Measurements from ENCODE around the gene SCAI. TPM values are rescaled to one million over a fixed set of nuclear protein-coding genes. Genes with fewer than 3 reads are reported as not detected.
A peak's percentile ranks its signal among the peaks of the same experiment; 100 is the strongest.
"Not testable (repeated sequence)": the region's sequence is repeated elsewhere in the genome, so short reads cannot be mapped to it uniquely, and the experiment has no call there.

The SCAI gene
- total and polyA plus RNA-seq, 4 donors: 0.50 to 13.9 (median 5.5) TPM

- WGBS, 2 donors: 97 to 98% methylated on average over 1 of the region's 1 CpG
- H3K9me3 ChIP-seq (ENCODE audit: control insufficient read depth, low read length): no peaks in the 10 kb centered on the region
- no peak for DNase-seq
- H3K36me3 ChIP-seq (ENCODE audit: control insufficient read depth in 1 of 2, insufficient read depth in 2 of 2, low read length in 1 of 2): no peaks in the 10 kb centered on the region
- H3K4me1 ChIP-seq (ENCODE audit: control insufficient read depth in 1 of 2, insufficient read depth in 2 of 2, low read length in 2 of 2): peaks cover 0 to 2% of the 10 kb centered on the region in 2 donors
- no peak overlapping the region for H3K27ac ChIP-seq (ENCODE audit: low read depth in 1 of 2, low read length in 2 of 2)
- H3K4me3 ChIP-seq (ENCODE audit: low read length in 2 of 2): no peak overlapping the region
- no peak for ATAC-seq (ENCODE audit: low FRiP score)
- no peaks in the 10 kb centered on the region for H3K27me3 ChIP-seq (ENCODE audit: control insufficient read depth in 1 of 2, insufficient read depth in 2 of 2, low read length in 1 of 2)
- intact Hi-C loops (cut with DNase I): no loop called here
Measured at GRCh38 chr9:125103021-125103420, 40.3 kb downstream of the SCAI start.

- intact Hi-C loops (cut with DNase I): no loop called here
Measured at GRCh38 chr9:125100822-125101221, 42.5 kb downstream of the SCAI start.

GRCh38 chr9:125099816-125100215, 43.5 kb downstream of the SCAI start:
- Histone ChIP-seq H3K27ac (ENCODE audit: low read depth in 1 of 2, low read length in 2 of 2) (no peak overlapping the region), H3K36me3 (ENCODE audit: control insufficient read depth in 1 of 2, insufficient read depth in 2 of 2, low read length in 1 of 2) (no peaks in the 10 kb centered on the region), H3K4me3 (ENCODE audit: low read length in 2 of 2) (no peak overlapping the region), H3K9me3 (ENCODE audit: control insufficient read depth, low read length) (no peaks in the 10 kb centered on the region), H3K4me1 (ENCODE audit: control insufficient read depth in 1 of 2, insufficient read depth in 2 of 2, low read length in 2 of 2) (peaks cover 0 to 2% of the 10 kb centered on the region in 2 donors), H3K27me3 (ENCODE audit: control insufficient read depth in 1 of 2, insufficient read depth in 2 of 2, low read length in 1 of 2) (no peaks in the 10 kb centered on the region)
- no peak for DNase-seq
- ATAC-seq (ENCODE audit: low FRiP score): no peak
- 88 to 89% methylated on average over 3 of the region's 3 CpGs for WGBS, 2 donors
- intact Hi-C loops (cut with DNase I): no loop called here

More at GRCh38 chr9:125100822-125101221, 42.5 kb downstream of the SCAI start:
- H3K36me3 ChIP-seq (ENCODE audit: control insufficient read depth in 1 of 2, insufficient read depth in 2 of 2, low read length in 1 of 2): no peaks in the 10 kb centered on the region
- H3K27ac ChIP-seq (ENCODE audit: low read depth in 1 of 2, low read length in 2 of 2): no peak overlapping the region
- no peaks in the 10 kb centered on the region for H3K27me3 ChIP-seq (ENCODE audit: control insufficient read depth in 1 of 2, insufficient read depth in 2 of 2, low read length in 1 of 2)
- H3K4me3 ChIP-seq (ENCODE audit: low read length in 2 of 2): no peak overlapping the region
- 72 to 81% methylated on average over 4 of the region's 4 CpGs for WGBS, 2 donors
- ATAC-seq (ENCODE audit: low FRiP score): no peak
- DNase-seq: no peak
- H3K4me1 ChIP-seq (ENCODE audit: control insufficient read depth in 1 of 2, insufficient read depth in 2 of 2, low read length in 2 of 2): no peaks in the 10 kb centered on the region
- no peaks in the 10 kb centered on the region for H3K9me3 ChIP-seq (ENCODE audit: control insufficient read depth, low read length)

GRCh38 chr9:125095821-125096443, 47.4 kb downstream of the SCAI start:
- H3K27ac ChIP-seq (ENCODE audit: low read depth in 1 of 2, low read length in 2 of 2): no peak overlapping the region

GRCh38 chr9:125091121-125091520, 52.2 kb downstream of the SCAI start:
- no peaks in the 10 kb centered on the region for H3K36me3 ChIP-seq (ENCODE audit: control insufficient read depth in 1 of 2, insufficient read depth in 2 of 2, low read length in 1 of 2)
- DNase-seq: no peak
- intact Hi-C loops (cut with DNase I): no loop called here
- 8 to 20% methylated on average over 3 of the region's 3 CpGs for WGBS, 2 donors
- no peak overlapping the region for H3K27ac ChIP-seq (ENCODE audit: low read depth in 1 of 2, low read length in 2 of 2)
- no peaks in the 10 kb centered on the region for H3K9me3 ChIP-seq (ENCODE audit: control insufficient read depth, low read length)
- no peak for ATAC-seq (ENCODE audit: low FRiP score)
- no peaks in the 10 kb centered on the region for H3K27me3 ChIP-seq (ENCODE audit: control insufficient read depth in 1 of 2, insufficient read depth in 2 of 2, low read length in 1 of 2)
- peaks cover 0 to 4% of the 10 kb centered on the region in 2 donors for H3K4me1 ChIP-seq (ENCODE audit: control insufficient read depth in 1 of 2, insufficient read depth in 2 of 2, low read length in 2 of 2)
- H3K4me3 ChIP-seq (ENCODE audit: low read length in 2 of 2): no peak overlapping the region

More at GRCh38 chr9:125095821-125096443, 47.4 kb downstream of the SCAI start:
- H3K4me1 ChIP-seq (ENCODE audit: control insufficient read depth in 1 of 2, insufficient read depth in 2 of 2, low read length in 2 of 2): peaks cover 0 to 2% of the 10 kb centered on the region in 2 donors
- H3K36me3 ChIP-seq (ENCODE audit: control insufficient read depth in 1 of 2, insufficient read depth in 2 of 2, low read length in 1 of 2): no peaks in the 10 kb centered on the region
- intact Hi-C loops (cut with DNase I): no loop called here
- H3K27me3 ChIP-seq (ENCODE audit: control insufficient read depth in 1 of 2, insufficient read depth in 2 of 2, low read length in 1 of 2): no peaks in the 10 kb centered on the region
- WGBS, 2 donors: 97 to 98% methylated on average over 2 of the region's 2 CpGs
- H3K9me3 ChIP-seq (ENCODE audit: control insufficient read depth, low read length): no peaks in the 10 kb centered on the region
- DNase-seq (no peak), ATAC-seq (ENCODE audit: low FRiP score) (no peak)
- H3K4me3 ChIP-seq (ENCODE audit: low read length in 2 of 2): no peak overlapping the region

GRCh38 chr9:125089331-125089730, 54.0 kb downstream of the SCAI start:
- ATAC-seq (ENCODE audit: low FRiP score) (no peak), DNase-seq (no peak)
- H3K4me3 ChIP-seq (ENCODE audit: low read length in 2 of 2): no peak overlapping the region
- peaks cover 0 to 2% of the 10 kb centered on the region in 2 donors for H3K4me1 ChIP-seq (ENCODE audit: control insufficient read depth in 1 of 2, insufficient read depth in 2 of 2, low read length in 2 of 2)
- no peaks in the 10 kb centered on the region for H3K36me3 ChIP-seq (ENCODE audit: control insufficient read depth in 1 of 2, insufficient read depth in 2 of 2, low read length in 1 of 2)
- no peaks in the 10 kb centered on the region for H3K27me3 ChIP-seq (ENCODE audit: control insufficient read depth in 1 of 2, insufficient read depth in 2 of 2, low read length in 1 of 2)
- H3K27ac ChIP-seq (ENCODE audit: low read depth in 1 of 2, low read length in 2 of 2): peak overlapping the region in 1 of 2 donors; percentile 85
- no peaks in the 10 kb centered on the region for H3K9me3 ChIP-seq (ENCODE audit: control insufficient read depth, low read length)
- intact Hi-C loops (cut with DNase I): no loop called here

GRCh38 chr9:125088752-125089151, 54.6 kb downstream of the SCAI start:
- peaks cover 0 to 2% of the 10 kb centered on the region in 2 donors for H3K4me1 ChIP-seq (ENCODE audit: control insufficient read depth in 1 of 2, insufficient read depth in 2 of 2, low read length in 2 of 2)
- intact Hi-C loops (cut with DNase I): no loop called here
- H3K27ac ChIP-seq (ENCODE audit: low read depth in 1 of 2, low read length in 2 of 2): no peak overlapping the region
- no peak overlapping the region for H3K4me3 ChIP-seq (ENCODE audit: low read length in 2 of 2)
- no peaks in the 10 kb centered on the region for H3K9me3 ChIP-seq (ENCODE audit: control insufficient read depth, low read length)
- ATAC-seq (ENCODE audit: low FRiP score) (no peak), DNase-seq (no peak)
- no peaks in the 10 kb centered on the region for H3K36me3 ChIP-seq (ENCODE audit: control insufficient read depth in 1 of 2, insufficient read depth in 2 of 2, low read length in 1 of 2)
- H3K27me3 ChIP-seq (ENCODE audit: control insufficient read depth in 1 of 2, insufficient read depth in 2 of 2, low read length in 1 of 2): no peaks in the 10 kb centered on the region
- WGBS, 2 donors: 23 to 48% methylated on average over 5 of the region's 5 CpGs

GRCh38 chr9:125085703-125086477, 57.4 kb downstream of the SCAI start:
- H3K4me3 ChIP-seq (ENCODE audit: low read length in 2 of 2): no peak overlapping the region
- H3K4me1 ChIP-seq (ENCODE audit: control insufficient read depth in 1 of 2, insufficient read depth in 2 of 2, low read length in 2 of 2): peaks cover 0 to 2% of the 10 kb centered on the region in 2 donors
- H3K36me3 ChIP-seq (ENCODE audit: control insufficient read depth in 1 of 2, insufficient read depth in 2 of 2, low read length in 1 of 2): no peaks in the 10 kb centered on the region
- H3K9me3 ChIP-seq (ENCODE audit: control insufficient read depth, low read length): no peaks in the 10 kb centered on the region
- H3K27me3 ChIP-seq (ENCODE audit: control insufficient read depth in 1 of 2, insufficient read depth in 2 of 2, low read length in 1 of 2): no peaks in the 10 kb centered on the region
- H3K27ac ChIP-seq (ENCODE audit: low read depth in 1 of 2, low read length in 2 of 2): no peak overlapping the region
- intact Hi-C loops (cut with DNase I): no loop called here
- ATAC-seq (ENCODE audit: low FRiP score) (no peak), DNase-seq (no peak)
- WGBS, 2 donors: 84 to 90% methylated on average over 6 of the region's 6 CpGs

GRCh38 chr9:125082197-125082596, 61.1 kb downstream of the SCAI start:
- intact Hi-C loops (cut with DNase I); H3K4me1 ChIP-seq (ENCODE audit: control insufficient read depth in 1 of 2, insufficient read depth in 2 of 2, low read length in 2 of 2); H3K27ac ChIP-seq (ENCODE audit: low read depth in 1 of 2, low read length in 2 of 2); H3K9me3 ChIP-seq (ENCODE audit: control insufficient read depth, low read length); ATAC-seq (ENCODE audit: low FRiP score); H3K4me3 ChIP-seq (ENCODE audit: low read length in 2 of 2); DNase-seq; H3K27me3 ChIP-seq (ENCODE audit: control insufficient read depth in 1 of 2, insufficient read depth in 2 of 2, low read length in 1 of 2); H3K36me3 ChIP-seq (ENCODE audit: control insufficient read depth in 1 of 2, insufficient read depth in 2 of 2, low read length in 1 of 2): not testable (repeated sequence)
- 95 to 98% methylated on average over 6 of the region's 6 CpGs for WGBS, 2 donors
